GM19372 (cell line): ENCODE data around the gene IGFBP2.

Source experiments
- ATAC-seq: cut with Tn5 transposase; IDR thresholded peaks from one replicate; pipeline ENCODE4 v1.9.1; 2021; ENCODE audit warnings: mild to moderate bottlenecking, low read depth, moderate library complexity; ENCODE audit not compliant: unreplicated experiment

IGFBP2 gene

DNA sequence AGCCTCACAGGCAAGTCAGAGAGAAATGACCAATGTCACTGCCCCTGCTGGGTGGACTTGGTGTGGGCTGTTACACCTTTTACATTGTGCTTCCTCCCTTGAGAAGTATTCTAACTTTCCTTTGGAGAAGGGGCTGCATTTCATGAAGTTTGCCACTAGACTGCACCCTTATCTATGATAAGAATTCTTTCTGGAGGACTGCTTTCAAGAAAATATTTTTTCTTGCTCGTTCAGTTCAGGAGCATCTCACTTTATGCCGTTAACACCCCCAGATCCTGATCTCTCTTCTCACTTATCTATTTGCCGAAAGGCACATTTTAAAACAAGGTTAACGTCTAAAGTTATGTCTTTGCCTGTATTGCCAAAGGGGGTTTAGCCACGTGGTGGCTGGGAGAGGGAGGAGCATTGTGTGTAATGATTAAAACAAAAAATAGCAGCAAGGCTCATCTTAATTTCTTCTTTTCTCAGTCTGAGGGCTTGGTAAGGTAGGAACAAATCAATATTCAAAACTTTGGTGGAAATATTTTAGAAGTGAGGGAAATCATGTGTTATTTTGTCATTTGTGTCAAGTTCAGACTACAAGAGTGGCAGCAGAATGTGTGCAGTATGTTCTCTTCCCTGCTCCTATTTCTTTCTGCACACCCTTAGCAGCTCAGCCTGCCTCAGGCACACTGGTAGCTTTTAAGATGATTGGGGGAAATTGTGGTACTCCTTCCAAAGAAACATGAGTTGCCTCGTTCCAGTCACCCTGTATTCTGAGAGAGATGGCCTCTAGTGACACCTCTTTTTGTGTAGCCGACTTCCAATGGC, 63.7 kb downstream of the IGFBP2 start:
- no peak for ATAC-seq

DNA sequence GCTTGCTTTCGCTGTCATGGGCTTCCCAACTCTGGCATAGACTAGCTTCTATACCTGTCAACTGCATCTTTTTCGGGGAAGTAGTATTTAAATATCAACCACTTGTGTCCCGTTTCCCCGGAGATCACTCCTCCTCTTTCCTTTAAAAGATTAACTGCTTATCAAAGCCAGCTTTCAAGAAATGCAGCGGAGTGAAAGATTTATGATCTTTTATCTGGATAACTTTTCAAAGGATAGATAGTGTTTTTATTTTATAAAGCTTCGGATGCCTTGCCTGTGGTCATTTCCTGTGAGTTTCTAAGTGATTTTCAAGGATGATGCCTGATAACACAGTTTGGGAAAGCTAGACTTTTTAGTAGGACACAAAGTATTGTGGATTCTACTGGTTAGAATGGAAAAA, 65.1 kb downstream of the IGFBP2 start:
- no peak for ATAC-seq

DNA sequence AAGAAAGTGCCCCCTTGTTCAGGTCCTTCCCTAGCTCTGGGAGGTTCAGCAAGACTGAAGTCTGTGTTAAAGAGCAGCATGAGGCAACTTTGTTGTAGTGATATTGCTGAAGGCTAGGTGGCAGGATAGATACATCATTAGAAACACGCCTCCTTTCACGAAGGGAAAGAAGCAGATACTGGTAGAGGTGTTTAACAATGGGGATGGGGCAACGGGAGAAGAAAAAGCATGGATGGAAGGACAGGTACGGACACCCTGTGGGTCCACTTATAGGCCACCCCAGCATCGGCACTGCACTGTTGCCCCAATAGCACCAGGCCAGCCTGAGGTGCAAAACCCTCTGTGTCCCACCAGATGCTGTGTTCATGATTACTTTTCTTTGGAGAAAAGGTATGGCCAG, 65.7 kb downstream of the IGFBP2 start:
- no peak for ATAC-seq

DNA sequence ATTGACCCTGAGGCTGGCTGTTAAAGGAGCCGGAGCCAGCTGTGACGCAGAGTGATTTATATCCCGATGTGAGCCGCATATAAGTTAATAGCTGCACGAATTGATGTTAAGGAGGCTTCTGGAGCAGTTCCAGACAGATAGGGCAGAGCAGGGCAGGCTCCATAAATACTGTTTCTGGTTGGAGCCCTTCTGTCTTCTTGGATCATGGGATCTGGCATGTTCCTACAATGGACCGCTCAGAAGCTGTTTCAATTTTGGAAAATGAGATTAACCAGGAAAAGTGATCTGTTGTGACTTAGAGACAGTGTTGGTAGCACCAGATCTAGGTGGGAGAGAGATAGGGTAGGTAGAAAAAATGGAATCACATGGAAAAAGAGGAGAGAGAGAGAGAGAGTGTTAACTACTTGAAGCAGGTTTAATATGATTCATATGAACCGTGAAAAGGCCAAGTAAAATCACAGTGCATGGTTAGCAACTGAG, 66.9 kb downstream of the IGFBP2 start:
- ATAC-seq = no peak

DNA sequence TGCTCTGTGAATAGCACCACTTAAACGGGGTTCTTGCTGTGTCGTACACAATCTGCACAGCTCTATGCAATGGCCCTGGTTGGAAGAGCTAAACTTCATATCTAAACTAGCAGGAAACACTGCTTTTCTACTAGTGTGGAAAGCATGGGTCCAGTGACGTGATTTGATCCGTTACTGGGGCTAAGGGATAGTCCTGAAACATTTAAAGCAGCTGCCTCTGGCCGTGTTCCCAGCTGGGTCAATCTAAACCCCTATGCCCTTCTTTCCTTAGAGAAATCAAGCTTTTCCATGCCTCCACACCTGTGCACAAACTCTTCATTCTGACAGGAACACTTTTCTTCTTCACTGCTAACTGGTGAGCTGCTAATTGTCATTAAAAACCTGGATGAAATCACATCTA, 67.6 kb downstream of the IGFBP2 start:
- no peak for ATAC-seq

DNA sequence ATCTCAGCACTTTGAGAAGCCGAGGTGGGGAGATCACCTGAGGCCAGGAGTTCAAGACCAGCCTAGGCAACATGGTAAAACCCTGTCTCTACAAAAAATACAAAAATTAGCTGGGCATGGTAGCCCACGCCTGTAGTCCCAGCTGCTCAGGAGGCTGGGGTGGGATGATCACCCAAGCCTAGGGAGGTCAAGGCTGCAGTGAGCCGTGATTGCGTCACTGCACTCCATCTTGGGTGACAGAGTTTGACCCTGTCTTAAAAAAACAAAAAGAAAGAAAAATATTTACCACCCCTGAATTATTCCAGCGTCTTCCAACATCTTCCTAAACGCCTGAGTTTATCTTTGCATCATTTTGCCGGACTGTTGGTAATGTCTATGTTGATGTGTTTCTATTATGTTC, 68.3 kb downstream of the IGFBP2 start:
- ATAC-seq = no peak

DNA sequence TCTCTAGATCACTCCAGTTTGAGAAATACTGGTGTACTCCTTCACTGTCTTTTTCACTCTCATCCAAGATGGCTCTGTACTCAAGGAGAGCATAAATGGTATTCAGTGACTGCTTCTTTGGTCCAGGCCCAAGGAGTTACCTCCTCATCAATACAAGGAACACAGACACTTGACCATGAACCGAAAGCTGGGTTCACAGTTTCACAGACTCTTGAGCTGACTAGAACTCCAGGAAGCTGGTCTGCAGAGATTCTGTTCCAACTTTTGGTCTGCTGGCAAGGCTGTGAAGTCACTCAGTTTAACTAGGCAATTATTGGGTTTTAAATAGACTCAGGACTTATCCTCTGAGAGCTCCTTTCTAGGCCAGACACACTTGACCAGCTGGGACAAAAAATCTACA, 69.5 kb downstream of the IGFBP2 start:
- ATAC-seq = no peak

DNA sequence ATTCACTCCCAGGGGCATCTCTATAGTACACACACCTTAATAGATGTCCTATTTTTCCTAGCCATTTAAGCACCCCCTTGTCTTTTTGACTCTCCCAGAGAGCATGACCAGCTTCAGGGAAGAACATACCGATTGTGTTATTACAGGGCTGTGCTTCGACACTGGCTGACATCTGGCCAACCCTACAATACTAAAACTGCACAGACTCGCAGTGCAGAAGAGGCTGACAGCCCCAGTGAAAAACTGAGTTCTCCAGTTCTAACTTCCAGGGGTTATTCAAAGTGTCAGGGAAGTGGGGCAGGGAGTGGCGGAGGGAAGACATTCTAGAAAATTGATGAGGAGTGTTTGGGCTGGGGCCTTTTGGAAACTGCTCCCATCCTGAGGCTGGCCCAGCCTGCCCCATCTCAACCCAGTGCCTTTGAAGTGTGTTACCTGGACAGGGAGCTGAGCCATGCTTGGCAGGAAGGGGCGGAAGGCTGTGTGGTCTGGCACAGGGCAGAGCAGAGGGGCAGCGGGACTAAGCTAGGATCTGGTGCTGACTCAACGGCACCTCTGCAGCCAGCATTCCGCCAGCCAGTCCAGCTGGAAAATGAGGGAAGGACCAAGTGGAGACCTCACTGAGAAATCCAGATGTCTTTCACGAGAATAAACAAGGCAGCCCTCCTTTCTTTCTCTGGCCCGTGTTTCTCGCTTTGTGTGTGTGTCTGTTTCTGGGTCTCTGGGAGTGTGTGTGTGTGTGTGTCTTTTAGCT, 77.5 kb downstream of the IGFBP2 start:
- no peak for ATAC-seq

DNA sequence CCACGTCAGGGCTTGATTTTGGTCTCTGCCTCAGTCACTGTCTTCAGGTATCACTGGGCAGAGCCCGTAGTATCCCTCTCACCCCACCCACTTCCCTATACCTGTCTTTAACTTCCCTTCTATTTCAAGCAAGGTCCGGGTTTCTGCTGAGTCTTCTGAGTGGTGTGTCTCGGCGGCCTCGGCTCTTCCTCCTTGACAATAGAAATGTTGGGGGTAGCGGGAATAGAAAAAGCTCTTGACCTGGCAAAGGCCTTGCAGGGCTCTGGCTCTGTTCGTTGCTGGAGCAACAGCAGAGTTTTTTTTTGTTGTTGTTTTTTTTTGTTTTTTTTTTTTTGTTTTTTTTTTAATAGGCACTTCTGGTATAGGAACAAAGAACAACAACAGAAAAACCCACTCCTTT, 78.1 kb downstream of the IGFBP2 start:
- ATAC-seq = no peak

DNA sequence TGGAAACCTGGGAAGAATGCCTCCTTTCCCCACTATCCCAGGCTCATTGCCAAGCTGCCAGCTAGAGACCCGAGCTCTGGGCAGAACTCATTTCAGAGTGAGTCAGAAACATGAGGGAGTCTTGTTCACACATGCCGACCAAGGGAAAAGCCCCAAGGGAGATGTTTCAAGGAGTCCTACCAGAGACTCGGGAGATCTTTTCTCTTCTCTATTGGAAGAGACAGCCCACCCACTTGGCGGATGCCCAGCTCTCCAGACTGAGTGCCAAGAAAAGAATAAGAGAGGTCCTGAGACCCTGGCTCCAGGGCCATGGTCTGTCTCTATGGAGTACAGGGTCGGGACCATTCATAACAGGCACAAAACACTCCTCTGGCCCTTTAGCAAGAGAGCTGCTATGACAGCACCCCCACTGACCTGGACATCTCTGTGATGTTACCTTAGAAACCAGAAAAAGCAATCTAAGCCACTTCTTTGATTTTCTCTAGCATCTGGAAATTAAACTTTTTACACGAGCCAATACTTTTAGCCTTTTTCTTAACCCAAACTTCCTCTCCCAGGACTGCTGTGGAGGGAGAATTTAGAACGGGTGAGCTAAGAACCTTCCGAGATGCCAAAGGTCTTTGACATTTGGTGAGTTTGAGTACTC, 80.6 kb downstream of the IGFBP2 start:
- ATAC-seq = no peak
